CD4-positive, alpha-beta T cell (primary cell): ENCODE data around the gene MRO. TPM values are rescaled to one million over a fixed set of nuclear protein-coding genes. Genes with fewer than 3 reads are reported as not detected.

ENCODE experiments used
- ATAC-seq: fragments of 200-7000 bp; cut with Tn5 transposase; one replicate; pipeline ENCODE4 v1.10.0; 2022; ENCODE audit warnings: mild to moderate bottlenecking; ENCODE audit not compliant: poor library complexity
- CTCF ChIA-PET: fragments of 350-600 bp; sonication (Branson Sonifier 250); formaldehyde crosslinking; loops from one replicate; lab custom pipeline; 2021; ENCODE audit warnings: antibody characterized with exemption, inconsistent platforms; lab: Charles Lee
- POLR2A ChIA-PET: fragments of 350-600 bp; sonication (Branson Sonifier 250); formaldehyde crosslinking; loops from one replicate; lab custom pipeline; 2021; ENCODE audit warnings: antibody characterized with exemption, inconsistent platforms; lab: Charles Lee
- DNase-seq, 14 experiments: peaks; one replicate each; pipeline ENCODE4 v3.0.0-alpha.2; 2013 to 2020; ENCODE audit warnings: mixed read lengths in 2 of 14
- H3K27ac ChIP-seq, 2 donors: one replicate each; pipeline versions ENCODE4 v1.5.1 to v1.7.0; 2013; ENCODE audit warnings: low read length in 2 of 2, low read depth in 1 of 2, mild to moderate bottlenecking in 1 of 2
- H3K27me3 ChIP-seq, 2 experiments: 1 replicate in 1 of 2; 2 replicates in 1 of 2; pipeline versions ENCODE4 v1.6.1 to v1.7.0; 2013; ENCODE audit warnings: low read length in 2 of 2, control low read depth in 1 of 2, mild to moderate bottlenecking in 1 of 2, moderate library complexity in 1 of 2; ENCODE audit not compliant: insufficient read depth in 2 of 2, control insufficient read depth in 1 of 2
- H3K36me3 ChIP-seq: one replicate; pipeline ENCODE4 v1.6.1; 2013; ENCODE audit warnings: low read length, control low read depth; ENCODE audit not compliant: insufficient read depth
- H3K4me1 ChIP-seq: one replicate; pipeline ENCODE4 v1.6.1; 2013; ENCODE audit warnings: low read length, control low read depth; ENCODE audit not compliant: insufficient read depth
- H3K4me3 ChIP-seq: one replicate; pipeline ENCODE4 v1.5.1; 2013; ENCODE audit warnings: mild to moderate bottlenecking, low read length, moderate library complexity
- H3K9me3 ChIP-seq, 2 experiments: 1 replicate in 1 of 2; 2 replicates in 1 of 2; pipeline versions ENCODE4 v1.6.1 to v1.7.0; 2013; ENCODE audit warnings: low read length in 2 of 2, mild to moderate bottlenecking in 2 of 2, control low read depth in 1 of 2, moderate library complexity in 1 of 2; ENCODE audit not compliant: control insufficient read depth in 1 of 2, insufficient read depth in 1 of 2
- H3K27ac Mint-ChIP-seq: one replicate; pipeline ENCODE4 v1.8.0; 2020; ENCODE audit warnings: mixed read lengths
- H3K27me3 Mint-ChIP-seq: one replicate; pipeline ENCODE4 v1.8.0; 2021; ENCODE audit warnings: mixed read lengths
- H3K36me3 Mint-ChIP-seq: one replicate; pipeline ENCODE4 v1.8.0; 2021; ENCODE audit warnings: low read depth, mixed read lengths
- H3K4me1 Mint-ChIP-seq: one replicate; pipeline ENCODE4 v1.8.0; 2021; ENCODE audit warnings: low read depth, mixed read lengths
- H3K4me3 Mint-ChIP-seq: one replicate; pipeline ENCODE4 v1.8.0; 2020; ENCODE audit warnings: mild to moderate bottlenecking, mixed read lengths
- H3K9me3 Mint-ChIP-seq: one replicate; pipeline ENCODE4 v1.8.0; 2020; ENCODE audit warnings: mixed read lengths
- intact Hi-C, 2 experiments: fragments of 100-400 bp; cut with DNase I in 1 of 2; cut with micrococcal nuclease in 1 of 2; formaldehyde crosslinking; loops; one replicate each; pipeline versions ENCODE4 v1.15.1 to v1.9.0; 2023 to 2025; cut with DNase I, micrococcal nuclease
- polyA plus RNA-seq, 2 donors: library from polyadenylated mRNA; unstranded; fragments of 120-200 nt; gene quantifications; one replicate each; pipeline ENCODE4 v1.2.1, GENCODE V29; 2013
- total RNA-seq, 174 experiments: library from RNA in 2 of 174; stranded (reverse) in 2 of 174; gene quantifications; one replicate each; pipeline ENCODE4 v1.2.3 and lab custom pipeline; 2021 to 2026
- TF ChIP-seq, protein P1 (sequence below): fragments of 200-600 bp; IDR thresholded peaks from one replicate; pipeline ENCODE4 v1.8.0; 2022; ENCODE audit warnings: antibody characterized with exemption, mild to moderate bottlenecking

MRO gene
- total RNA-seq (not detected), total RNA-seq (lab: John Stamatoyannopoulos, UW) (0 to 0.15 (median 0) reads per million in 172 experiments)
- not detected for polyA plus RNA-seq (2013, experiment 1 of 2)
- polyA plus RNA-seq (2013, experiment 2 of 2): 0.04 TPM

DNA sequence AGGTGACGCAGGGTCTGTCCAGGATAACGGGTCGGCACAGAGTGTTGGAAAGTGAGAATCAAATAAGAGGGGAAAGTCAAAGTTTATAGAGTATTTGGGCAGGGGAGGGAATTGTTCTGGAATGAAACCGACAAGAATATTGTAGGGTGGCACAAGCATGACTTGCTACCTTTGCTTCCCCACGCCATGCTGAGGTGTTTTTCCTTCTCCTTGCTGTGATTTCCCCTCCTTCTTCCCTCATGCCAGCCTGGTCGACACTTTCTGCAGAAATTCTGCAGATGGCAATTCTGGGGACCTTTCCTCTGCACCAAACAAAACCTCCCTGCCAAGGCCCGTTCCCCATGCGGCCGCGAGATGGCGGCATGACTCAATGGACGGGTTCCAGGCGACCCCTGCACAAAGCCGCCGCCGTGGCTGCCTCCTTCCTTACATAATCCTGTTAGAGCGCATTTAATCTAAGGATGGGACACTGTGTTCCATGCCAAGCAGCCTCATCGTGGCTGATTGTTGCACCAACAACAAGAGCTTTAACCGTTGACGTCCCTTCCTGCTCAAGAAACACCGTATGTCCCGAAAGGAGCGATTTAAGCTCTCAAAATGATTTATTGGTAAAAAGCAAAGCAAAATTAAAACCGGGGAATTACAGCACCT lies at the start of gene MRO:
Gene MRO, minus strand, starts transcription at position 289 of the 651 bp plus-strand sequence. CDS start 10,616 bp downstream, outside the sequence.
- no peak within 1 kb of the TSS for H3K27ac ChIP-seq
- POLR2A ChIA-PET: interaction anchor here (0.7 to 1.9 kb wide), 2 partner anchors 59 to 856 kb away, joined by 3 to 5 read pairs; partner anchors contain the start of gene ME2
- DNase-seq (peak; percentile 61 to 88 (median 74)), ATAC-seq (peak; percentile 100)
- no peaks in the 10 kb centered on the region for H3K9me3 Mint-ChIP-seq
- no peak within 1 kb of the TSS for H3K4me3 Mint-ChIP-seq
- H3K9me3 ChIP-seq: no peaks in the 10 kb centered on the region
- H3K36me3 Mint-ChIP-seq: no peaks in the 10 kb centered on the region
- no peak within 1 kb of the TSS for H3K27ac Mint-ChIP-seq
- H3K27me3 Mint-ChIP-seq: peaks cover 26% of the 10 kb centered on the region
- CTCF ChIA-PET: interaction anchor here (1.0 to 1.6 kb wide), 2 partner anchors 11 to 232 kb away, joined by 4 to 12 read pairs; no protein-coding TSS in a partner anchor
- H3K4me3 ChIP-seq: peak within 1 kb of the TSS; percentile 51
- TF ChIP-seq, protein P1, sequence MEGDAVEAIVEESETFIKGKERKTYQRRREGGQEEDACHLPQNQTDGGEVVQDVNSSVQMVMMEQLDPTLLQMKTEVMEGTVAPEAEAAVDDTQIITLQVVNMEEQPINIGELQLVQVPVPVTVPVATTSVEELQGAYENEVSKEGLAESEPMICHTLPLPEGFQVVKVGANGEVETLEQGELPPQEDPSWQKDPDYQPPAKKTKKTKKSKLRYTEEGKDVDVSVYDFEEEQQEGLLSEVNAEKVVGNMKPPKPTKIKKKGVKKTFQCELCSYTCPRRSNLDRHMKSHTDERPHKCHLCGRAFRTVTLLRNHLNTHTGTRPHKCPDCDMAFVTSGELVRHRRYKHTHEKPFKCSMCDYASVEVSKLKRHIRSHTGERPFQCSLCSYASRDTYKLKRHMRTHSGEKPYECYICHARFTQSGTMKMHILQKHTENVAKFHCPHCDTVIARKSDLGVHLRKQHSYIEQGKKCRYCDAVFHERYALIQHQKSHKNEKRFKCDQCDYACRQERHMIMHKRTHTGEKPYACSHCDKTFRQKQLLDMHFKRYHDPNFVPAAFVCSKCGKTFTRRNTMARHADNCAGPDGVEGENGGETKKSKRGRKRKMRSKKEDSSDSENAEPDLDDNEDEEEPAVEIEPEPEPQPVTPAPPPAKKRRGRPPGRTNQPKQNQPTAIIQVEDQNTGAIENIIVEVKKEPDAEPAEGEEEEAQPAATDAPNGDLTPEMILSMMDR: peak; percentile 96
- no peaks in the 10 kb centered on the region for H3K4me1 Mint-ChIP-seq
- H3K27me3 ChIP-seq: peaks cover 7 to 11% of the 10 kb centered on the region in 2 experiments
- H3K4me1 ChIP-seq: peaks cover 14% of the 10 kb centered on the region
- H3K36me3 ChIP-seq: no peaks in the 10 kb centered on the region
- intact Hi-C loops: loop anchor here (1.0 to 10.0 kb wide), 3 partner anchors 55 to 231 kb away; partner anchors contain the start of gene ME2 (in 1 of the 2)

DNA sequence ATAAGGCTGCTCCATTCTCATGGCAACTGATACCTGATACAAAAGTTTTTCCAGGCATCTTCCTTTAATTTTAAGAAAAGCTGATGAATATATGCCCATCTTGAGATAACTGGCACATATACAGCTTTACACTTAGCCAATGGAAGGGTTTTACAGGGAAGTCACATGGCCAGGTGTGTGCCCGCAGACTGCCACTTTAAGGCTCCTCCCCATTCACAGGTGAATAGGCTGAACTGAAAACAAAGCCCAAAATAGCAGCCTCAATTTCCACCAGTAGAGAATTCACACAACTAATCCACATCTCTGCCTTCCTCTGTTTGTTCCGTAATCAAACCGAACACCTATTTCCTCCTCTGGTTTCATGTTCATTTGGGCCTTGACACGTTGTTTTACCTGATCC lies 49.3 kb upstream of the MRO start:
- POLR2A ChIA-PET: interaction anchor here (1.6 kb wide), 1 partner anchor 10 kb away, joined by 4 read pairs; the partner anchor contains the start of gene ME2
- intact Hi-C loops: no loop called here
- Histone ChIP-seq H3K9me3 (no peaks in the 10 kb centered on the region), H3K27me3 (no peaks in the 10 kb centered on the region), H3K4me3 (no peak overlapping the region), H3K36me3 (no peaks in the 10 kb centered on the region), H3K4me1 (no peaks in the 10 kb centered on the region), H3K27ac (no peak overlapping the region)
- DNase-seq: no peak
- TF ChIP-seq, protein P1: no peak
- H3K36me3 Mint-ChIP-seq: no peaks in the 10 kb centered on the region
- no peak overlapping the region for H3K27ac Mint-ChIP-seq
- no peak for ATAC-seq
- peaks cover 6% of the 10 kb centered on the region for H3K27me3 Mint-ChIP-seq
- no peaks in the 10 kb centered on the region for H3K9me3 Mint-ChIP-seq
- CTCF ChIA-PET: no interaction called here
- no peaks in the 10 kb centered on the region for H3K4me1 Mint-ChIP-seq
- H3K4me3 Mint-ChIP-seq: no peak overlapping the region

DNA sequence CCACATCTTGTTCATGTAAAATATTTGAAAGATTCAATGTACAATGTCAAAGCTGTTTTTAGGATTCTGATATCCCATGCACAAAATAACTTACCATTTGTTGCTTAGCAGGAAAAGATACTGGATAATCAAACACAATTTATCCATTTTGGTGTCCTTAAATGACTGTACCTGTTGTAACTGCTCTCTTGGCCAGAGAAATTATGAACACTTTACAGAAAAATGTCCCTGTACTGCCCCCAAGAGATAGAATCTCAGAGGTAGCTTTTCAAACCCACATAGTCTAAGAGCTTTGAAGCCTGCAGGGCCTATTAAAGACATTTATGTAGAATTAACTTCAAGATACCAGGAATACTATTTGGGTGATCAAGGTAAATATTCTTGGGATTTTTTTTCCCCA lies 46.9 kb upstream of the MRO start:
- DNase-seq (no peak), ATAC-seq (no peak)
- no peak overlapping the region for H3K27ac ChIP-seq
- no peaks in the 10 kb centered on the region for H3K4me1 Mint-ChIP-seq
- ChIA-PET CTCF (no interaction called here), POLR2A (no interaction called here)
- no peaks in the 10 kb centered on the region for H3K36me3 Mint-ChIP-seq
- H3K4me3 Mint-ChIP-seq: no peak overlapping the region
- no peaks in the 10 kb centered on the region for H3K9me3 ChIP-seq
- no peaks in the 10 kb centered on the region for H3K27me3 Mint-ChIP-seq
- no peak overlapping the region for H3K4me3 ChIP-seq
- H3K9me3 Mint-ChIP-seq: no peaks in the 10 kb centered on the region
- H3K27me3 ChIP-seq: no peaks in the 10 kb centered on the region
- no peaks in the 10 kb centered on the region for H3K4me1 ChIP-seq
- intact Hi-C loops: loop anchor here in 1 of 2 experiments (2.0 kb wide), 1 partner anchor 52 kb away; no protein-coding TSS in a partner anchor
- TF ChIP-seq, protein P1: no peak
- no peak overlapping the region for H3K27ac Mint-ChIP-seq
- H3K36me3 ChIP-seq: no peaks in the 10 kb centered on the region
